GM18526 (cell line): ENCODE data around the gene RBMS3.

Source experiments
- POLR2A ChIP-seq: IDR thresholded peaks from 3 replicates; pipeline ENCODE4 v1.6.1; 2011; ENCODE audit not compliant: insufficient read length; ENCODE audit errors: extremely low read depth

RBMS3 gene

GRCh38 chr3:29559741-29560465 lies 279.0 kb downstream of the RBMS3 start:
- TF ChIP-seq POLR2A: no peak

DNA sequence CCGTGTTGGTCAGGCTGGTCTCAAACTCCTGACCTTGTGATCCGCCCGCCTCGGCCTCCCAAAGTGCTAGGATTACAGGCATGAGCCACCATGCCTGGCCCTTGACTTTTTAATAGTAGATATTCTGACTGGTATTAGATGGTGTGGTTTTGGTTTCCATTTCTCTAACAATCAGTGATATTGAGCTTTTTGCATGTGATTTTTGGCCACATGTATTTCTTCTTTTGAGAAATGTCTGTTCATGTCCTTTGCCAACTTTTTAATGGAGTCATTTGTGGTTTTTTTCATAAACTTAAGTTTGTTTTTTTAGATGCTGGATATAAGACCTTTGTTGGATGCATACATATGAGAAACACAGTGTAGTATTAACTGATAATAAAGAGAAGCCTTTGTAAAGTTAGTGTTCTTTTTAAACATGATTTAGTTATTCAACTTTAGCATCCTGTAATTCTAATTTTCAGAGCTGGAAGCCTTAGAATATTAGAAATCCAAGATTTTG lies 280.8 kb downstream of the RBMS3 start:
- TF ChIP-seq POLR2A: no peak

- TF ChIP-seq POLR2A: no peak
Measured at GRCh38 chr3:29565236-29565635, 284.4 kb downstream of the RBMS3 start.

GRCh38 chr3:29567501-29567900 lies 286.6 kb downstream of the RBMS3 start:
- TF ChIP-seq POLR2A: no peak

DNA sequence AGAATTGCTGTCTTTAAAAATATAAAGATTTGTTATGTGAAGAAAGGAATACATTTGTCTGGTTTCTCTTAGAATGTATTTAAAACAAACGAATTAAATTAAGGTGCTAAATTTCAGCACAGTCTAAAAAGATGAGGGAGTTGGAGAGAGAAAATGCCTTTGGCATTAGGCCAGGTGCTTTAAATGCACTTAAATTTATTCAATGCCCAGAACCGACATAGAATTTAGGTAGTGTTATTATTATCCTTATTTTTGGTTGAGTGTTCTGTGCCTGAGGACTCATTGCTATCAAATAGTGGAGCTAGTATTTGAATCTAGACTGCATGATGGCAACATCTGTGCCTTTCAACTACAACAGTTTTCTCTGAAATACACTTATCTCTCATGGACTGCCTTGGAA lies 287.5 kb downstream of the RBMS3 start:
- TF ChIP-seq POLR2A: no peak

DNA sequence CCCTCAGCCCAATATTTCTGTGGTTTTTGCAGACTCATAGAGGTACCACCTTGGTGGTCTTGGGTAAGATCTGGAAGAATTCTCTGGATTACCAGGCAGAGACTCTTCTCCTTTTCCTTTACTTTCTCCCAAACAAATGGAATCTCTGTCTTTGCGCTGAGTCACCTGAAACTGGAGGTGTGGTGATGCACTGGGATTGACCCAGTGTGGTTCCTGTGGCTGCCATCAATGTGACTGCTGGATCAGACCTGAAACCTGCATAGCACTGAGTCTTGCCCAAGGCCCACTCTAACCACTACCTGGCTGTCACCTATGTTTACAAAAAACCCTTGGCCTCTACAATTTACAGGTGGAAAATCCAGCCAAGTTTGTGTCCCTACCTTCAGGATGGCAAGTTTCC lies 295.3 kb downstream of the RBMS3 start:
- TF ChIP-seq POLR2A: no peak

- no peak for TF ChIP-seq POLR2A
Measured at GRCh38 chr3:29576675-29577074, 295.8 kb downstream of the RBMS3 start.

GRCh38 chr3:29577250-29577649 lies 296.4 kb downstream of the RBMS3 start:
- TF ChIP-seq POLR2A: no peak

GRCh38 chr3:29581311-29581710 lies 300.4 kb downstream of the RBMS3 start:
- TF ChIP-seq POLR2A: no peak

DNA sequence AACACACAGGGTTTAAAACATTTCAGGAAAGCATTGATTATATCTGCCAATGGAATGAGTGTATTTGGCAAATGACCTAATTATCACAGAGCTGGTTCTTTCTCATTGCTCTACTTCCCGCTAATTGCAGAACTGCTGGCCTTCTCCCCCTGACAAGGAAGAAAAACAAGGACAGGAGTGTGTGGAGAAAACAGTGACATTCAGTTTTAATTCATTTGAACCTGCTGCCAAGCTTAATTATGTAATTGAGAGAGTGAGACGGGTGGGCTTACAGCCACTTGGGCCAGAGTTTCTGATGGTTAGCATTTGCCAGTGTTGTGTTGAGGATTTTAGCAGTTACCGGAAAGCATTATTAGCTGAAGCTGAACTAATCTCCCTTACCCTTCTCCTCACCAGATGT lies 301.4 kb downstream of the RBMS3 start:
- TF ChIP-seq POLR2A: no peak

DNA sequence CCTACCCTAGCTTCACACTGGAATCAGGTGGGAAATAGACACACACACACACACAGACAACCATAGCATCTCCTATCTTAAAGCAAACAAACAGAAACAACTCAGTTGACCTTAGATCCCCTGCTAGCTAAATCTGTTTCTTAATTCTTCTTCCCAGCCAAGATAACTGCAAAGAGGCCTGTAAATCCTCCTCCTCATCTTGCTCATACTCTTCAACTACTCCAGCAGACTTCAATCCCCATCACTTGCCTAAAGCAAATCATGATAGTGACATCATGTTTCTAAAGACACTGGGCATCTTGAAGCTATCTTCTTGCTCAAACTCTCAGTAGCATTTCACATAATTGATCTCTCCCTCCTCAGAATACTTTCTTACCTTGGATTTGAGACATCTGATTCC lies 303.0 kb downstream of the RBMS3 start:
- no peak for TF ChIP-seq POLR2A

DNA sequence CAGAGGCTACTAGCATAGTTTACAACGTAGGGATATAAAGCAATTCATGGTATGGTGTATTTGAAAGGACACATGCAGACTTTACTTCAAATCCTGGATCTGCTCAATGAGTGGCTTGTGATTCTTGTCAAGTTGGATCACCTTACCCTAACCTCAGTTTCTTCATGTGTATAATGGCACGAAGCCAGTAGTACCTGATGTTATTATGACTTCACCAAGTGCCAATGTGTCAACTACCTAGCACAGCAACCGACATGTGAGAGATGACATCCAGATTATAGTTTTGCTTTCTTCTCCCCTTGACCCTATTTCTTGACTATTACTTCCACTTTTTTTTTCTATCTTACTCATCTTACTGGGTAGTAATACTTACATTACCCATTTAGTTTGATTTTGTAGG lies 304.5 kb downstream of the RBMS3 start:
- TF ChIP-seq POLR2A: no peak

DNA sequence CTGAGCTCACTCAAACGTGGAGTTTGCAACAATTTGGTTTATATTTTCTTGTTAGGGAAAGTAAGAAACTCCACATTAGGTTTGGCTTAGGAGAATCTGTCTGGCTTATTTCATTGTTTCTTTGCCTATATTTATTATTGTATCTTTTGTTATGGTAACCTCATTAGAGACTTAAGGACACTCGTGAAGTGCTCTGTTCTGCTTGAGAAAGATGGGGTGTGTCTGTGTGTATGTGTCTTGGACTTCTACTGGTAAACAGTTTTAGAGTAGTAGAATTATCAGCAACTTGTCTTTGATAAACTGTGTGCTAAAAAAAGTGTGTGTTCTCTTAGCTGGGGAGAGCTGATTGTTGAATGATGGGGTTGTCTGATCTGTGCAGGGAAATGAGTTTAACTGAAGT lies 306.5 kb downstream of the RBMS3 start:
- no peak for TF ChIP-seq POLR2A

DNA sequence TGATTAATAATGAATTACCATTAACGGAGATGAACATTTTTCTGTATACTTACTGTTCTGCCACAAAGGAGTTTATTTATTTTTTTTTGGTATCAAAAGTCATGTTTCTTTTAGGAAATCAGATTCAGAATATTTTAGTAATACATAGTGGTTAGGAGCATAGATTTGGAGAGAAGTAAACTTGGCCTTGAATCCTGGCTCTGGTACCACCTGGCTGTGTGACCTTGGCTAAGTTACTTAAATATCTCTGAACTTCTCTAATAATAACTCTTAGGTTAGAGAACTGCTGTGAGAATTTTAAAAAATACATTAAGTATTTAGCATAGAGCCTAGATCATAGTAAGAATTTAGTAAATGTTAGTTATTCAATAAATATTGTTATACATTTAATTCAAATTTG lies 309.1 kb downstream of the RBMS3 start:
- no peak for TF ChIP-seq POLR2A

GRCh38 chr3:29590461-29590860 lies 309.6 kb downstream of the RBMS3 start:
- TF ChIP-seq POLR2A: no peak

GRCh38 chr3:29591579-29591978 lies 310.7 kb downstream of the RBMS3 start:
- TF ChIP-seq POLR2A: no peak

- TF ChIP-seq POLR2A: no peak
Measured at GRCh38 chr3:29593802-29594201, 312.9 kb downstream of the RBMS3 start.
